A549 (cell line): ENCODE data around the gene KRIT1. TPM values are rescaled to one million over a fixed set of nuclear protein-coding genes. Genes with fewer than 3 reads are reported as not detected.

Experiments
- ATAC-seq, 2 experiments: fragments of 200-7000 bp in 1 of 2; fragments of >200 bp in 1 of 2; cut with Nextera tagmentation in 1 of 2; cut with Tn5 transposase in 1 of 2; 3 replicates each; pipeline versions ENCODE4 v1.8.0 to v1.9.1; 2018 to 2020; ENCODE audit warnings: mild to moderate bottlenecking in 1 of 2, moderate library complexity in 1 of 2
- CTCF ChIA-PET: fragments of 300-600 bp; sonication (Branson Sonifier 250); formaldehyde crosslinking; extraction: SDS; loops from one replicate; lab custom pipeline; 2021; ENCODE audit warnings: antibody characterized with exemption, inconsistent platforms; lab: Yijun Ruan, JAX
- POLR2A ChIA-PET: fragments of 350-600 bp; formaldehyde crosslinking; extraction: SDS; loops from one replicate; lab custom pipeline; 2021; ENCODE audit warnings: antibody characterized with exemption, inconsistent platforms; lab: Yijun Ruan, JAX
- DNase-seq, 2 experiments: peaks; one replicate each; pipeline versions ENCODE4 v3.0.0 to v3.0.0-alpha.2; 2011 to 2016; ENCODE audit warnings: low read depth in 1 of 2, low spot score in 1 of 2
- FAIRE-seq: peaks from 2 replicates; lab custom pipeline; 2011; peaks lifted over from hg19 to GRCh38; lab: Jason Lieb, UNC
- H3K27ac ChIP-seq, 2 experiments: fragments of >200 bp; sonication (Bioruptor Twin); formaldehyde crosslinking; 3 replicates each; pipeline ENCODE4 v1.5.1; 2016 to 2017
- H3K4me1 ChIP-seq: fragments of >200 bp; sonication (Bioruptor Twin); formaldehyde crosslinking; 3 replicates; pipeline ENCODE4 v1.6.1; 2016
- H3K4me2 ChIP-seq: fragments of >200 bp; sonication (Bioruptor Twin); formaldehyde crosslinking; 3 replicates; pipeline ENCODE4 v1.6.1; 2016
- H3K4me3 ChIP-seq: fragments of >200 bp; sonication (Bioruptor Twin); formaldehyde crosslinking; 3 replicates; pipeline ENCODE4 v1.5.1; 2016
- H3K9me3 ChIP-seq: fragments of >200 bp; sonication (Bioruptor Twin); formaldehyde crosslinking; 3 replicates; pipeline ENCODE4 v1.6.1; 2016
- BCL3 ChIP-seq: fragments of >200 bp; sonication (Bioruptor Twin); formaldehyde crosslinking; IDR thresholded peaks from 3 replicates; pipeline ENCODE4 v1.6.1; 2016
- CBX2 ChIP-seq: fragments of 200-600 bp; sonication (generic); IDR thresholded peaks from 2 replicates; pipeline ENCODE4 v1.6.1; 2016; ENCODE audit warnings: low read depth, mild to moderate bottlenecking, borderline replicate concordance
- CHD2 ChIP-seq: fragments of 150-350 bp; IDR thresholded peaks from 2 replicates; pipeline ENCODE4 v1.6.1; 2014; ENCODE audit warnings: low read length; ENCODE audit not compliant: partially characterized antibody
- CHD4 ChIP-seq: fragments of 200-600 bp; sonication (generic); IDR thresholded peaks from 2 replicates; pipeline ENCODE4 v1.6.1; 2016; ENCODE audit warnings: antibody characterized with exemption, mild to moderate bottlenecking, borderline replicate concordance
- EHF ChIP-seq: fragments of 250-450 bp; sonication (Bioruptor Pico); IDR thresholded peaks from 2 replicates; pipeline ENCODE4 v1.5.0; 2020; ENCODE audit warnings: mild to moderate bottlenecking
- EHMT2 ChIP-seq: fragments of 200-600 bp; sonication (generic); IDR thresholded peaks from 2 replicates; pipeline ENCODE4 v1.6.1; 2016; ENCODE audit warnings: antibody characterized with exemption, low read depth, mild to moderate bottlenecking, moderate library complexity
- ESRRA ChIP-seq: fragments of 150-350 bp; IDR thresholded peaks from 2 replicates; pipeline ENCODE4 v1.6.1; 2014; ENCODE audit warnings: mild to moderate bottlenecking, low read length, borderline replicate concordance
- FOSL2 ChIP-seq, 2 experiments: fragments of 450-650 bp in 1 of 2; fragments of >200 bp in 1 of 2; sonication (Bioruptor Twin) in 1 of 2; formaldehyde crosslinking; IDR thresholded peaks; 2 replicates each; pipeline versions ENCODE4 v1.5.0 to v1.6.1; 2016 to 2020; ENCODE audit warnings: mild to moderate bottlenecking in 1 of 2, moderate library complexity in 1 of 2
- FOXS1 ChIP-seq: fragments of 250-450 bp; sonication (Bioruptor Pico); IDR thresholded peaks from 2 replicates; pipeline ENCODE4 v1.5.0; 2020; ENCODE audit warnings: mild to moderate bottlenecking, moderate library complexity
- GATA3 ChIP-seq: IDR thresholded peaks from 2 replicates; pipeline ENCODE4 v1.6.1; 2012; ENCODE audit warnings: borderline replicate concordance
- HEYL ChIP-seq: fragments of 250-450 bp; sonication (Bioruptor Pico); IDR thresholded peaks from 2 replicates; pipeline ENCODE4 v1.8.0; 2021; ENCODE audit warnings: mild to moderate bottlenecking, moderate library complexity
- HOXA7 ChIP-seq: fragments of 250-450 bp; sonication (Bioruptor Pico); IDR thresholded peaks from 2 replicates; pipeline ENCODE4 v1.5.0; 2020; ENCODE audit warnings: mild to moderate bottlenecking, moderate library complexity
- KDM1A ChIP-seq: fragments of 200-600 bp; sonication (generic); IDR thresholded peaks from 2 replicates; pipeline ENCODE4 v1.6.1; 2016; ENCODE audit warnings: low read depth, mild to moderate bottlenecking
- MAFK ChIP-seq: fragments of 450-650 bp; IDR thresholded peaks from 2 replicates; pipeline ENCODE4 v1.6.1; 2014; ENCODE audit not compliant: partially characterized antibody
- MAZ ChIP-seq: fragments of 150-350 bp; IDR thresholded peaks from 2 replicates; pipeline ENCODE4 v1.6.1; 2014; ENCODE audit warnings: antibody characterized with exemption, low read depth, low read length, borderline replicate concordance
- NFE2L2 ChIP-seq: fragments of 150-350 bp; conservative IDR thresholded peaks from 2 replicates; pipeline ENCODE4 v1.6.1; 2014; ENCODE audit warnings: low read length
- NPAS2 ChIP-seq: fragments of 250-450 bp; sonication (Bioruptor Pico); IDR thresholded peaks from 2 replicates; pipeline ENCODE4 v1.8.0; 2022; ENCODE audit warnings: mild to moderate bottlenecking, moderate library complexity, borderline replicate concordance
- PHF8 ChIP-seq: fragments of 200-600 bp; sonication (generic); IDR thresholded peaks from 2 replicates; pipeline ENCODE4 v1.6.1; 2016; ENCODE audit warnings: low read depth, mild to moderate bottlenecking, antibody characterized with exemption, moderate library complexity, borderline replicate concordance
- POLR2A ChIP-seq: IDR thresholded peaks from 2 replicates; pipeline ENCODE4 v1.6.1; 2012; ENCODE audit warnings: mild to moderate bottlenecking, low read length
- POLR2AphosphoS2 ChIP-seq: conservative IDR thresholded peaks from 2 replicates; pipeline ENCODE4 v1.6.1; 2012; ENCODE audit warnings: low read length, improper control_type of control experiment, inconsistent platforms
- RCOR1 ChIP-seq: fragments of 150-350 bp; IDR thresholded peaks from 2 replicates; pipeline ENCODE4 v1.6.1; 2014; ENCODE audit warnings: antibody characterized with exemption, low read length, low read depth
- RFX5 ChIP-seq: fragments of 450-650 bp; IDR thresholded peaks from 2 replicates; pipeline ENCODE4 v1.7.1; 2014; ENCODE audit warnings: antibody characterized with exemption, mild to moderate bottlenecking, moderate library complexity
- ZC3H11A ChIP-seq: fragments of 450-650 bp; IDR thresholded peaks from 2 replicates; pipeline ENCODE4 v1.6.1; 2014; ENCODE audit warnings: antibody characterized with exemption, mild to moderate bottlenecking
- ZSCAN20 ChIP-seq: fragments of 250-450 bp; sonication (Bioruptor Pico); IDR thresholded peaks from 2 replicates; pipeline ENCODE4 v1.8.0; 2022; ENCODE audit warnings: mild to moderate bottlenecking, moderate library complexity
- WGBS: methylation state at CpG from one replicate; pipeline ENCODE4 v1.1.6; 2017; ENCODE audit errors: missing lambda C conversion rate; 5-methylcytosine and 5-hydroxymethylcytosine counted together
- polyA plus RNA-seq, 4 experiments: library from polyadenylated mRNA; depleted of rRNA in 3 of 4; stranded (reverse); fragments of >200 nt; fragmentation: RNase III in 1 of 4; extraction: RNeasy Plus Mini Kit Qiagen cat#74134 plus additional on column Dnase treatment in 1 of 4; gene quantifications; 2 replicates in 3 of 4; 3 replicates in 1 of 4; pipeline ENCODE4 v1.2.3, GENCODE V29; 2011 to 2017

The KRIT1 gene
- polyA plus RNA-seq, 2 of the 4 experiments (the other 2 are of a cell fraction), result 30.8 to 60.6 TPM

- 93% methylated on average over 2 of the region's 2 CpGs for WGBS
- H3K4me3 ChIP-seq, result no peak overlapping the region
These were observed 17.0 kb downstream of the KRIT1 start for GRCh38 chr7:92228742-92229141.

GRCh38 chr7:92228100-92228499, 17.6 kb downstream of the KRIT1 start:
- ChIA-PET CTCF (no interaction called here), POLR2A (no interaction called here)
- no peaks in the 10 kb centered on the region for H3K4me1 ChIP-seq
- H3K4me3 ChIP-seq, result no peak overlapping the region
- H3K9me3 ChIP-seq, result no peaks in the 10 kb centered on the region
- no peak overlapping the region for H3K27ac ChIP-seq
- WGBS, result 94% methylated on average over 2 of the region's 2 CpGs
- FAIRE-seq, result no peak
- ATAC-seq, result no peak
- TF ChIP-seq NPAS2 (CRISPR knock-in tag) (no peak), POLR2AphosphoS2 (no peak), POLR2A (no peak), ZSCAN20 (CRISPR knock-in tag) (no peak), CHD2 (no peak), CHD4 (no peak), CBX2 (no peak), HEYL (CRISPR knock-in tag) (no peak), FOSL2 (IDR thresholded peaks at IDR 0.05) (no peak), FOSL2 (CRISPR knock-in tag; IDR thresholded peaks at IDR 0.05) (no peak), MAFK (no peak), EHMT2 (no peak), FOXS1 (CRISPR knock-in tag) (no peak), BCL3 (no peak), ZC3H11A (no peak)
- H3K4me2 ChIP-seq, result no peak overlapping the region
- no peak for DNase-seq

More at GRCh38 chr7:92228742-92229141, 17.0 kb downstream of the KRIT1 start:
- no peak for ATAC-seq
- Histone ChIP-seq H3K27ac (no peak overlapping the region), H3K4me2 (no peak overlapping the region), H3K4me1 (no peaks in the 10 kb centered on the region), H3K9me3 (no peaks in the 10 kb centered on the region)
- DNase-seq, result no peak
- TF ChIP-seq KDM1A, result peak; percentile 47; the same call in 1 of the 2 replicates
- TF ChIP-seq HEYL (CRISPR knock-in tag), result no peak
- ChIA-PET CTCF (no interaction called here), POLR2A (no interaction called here)
- no peak for FAIRE-seq

GRCh38 chr7:92226981-92227380, 18.7 kb downstream of the KRIT1 start:
- TF ChIP-seq GATA3 (no peak), HOXA7 (CRISPR knock-in tag) (no peak), CBX2 (no peak), NFE2L2 (no peak), MAZ (no peak), ESRRA (no peak), CHD4 (no peak), FOXS1 (CRISPR knock-in tag) (no peak), RCOR1 (no peak)
- ATAC-seq (no peak), DNase-seq (no peak), FAIRE-seq (no peak)
- ChIA-PET POLR2A (no interaction called here), CTCF (no interaction called here)
- no peak overlapping the region for H3K27ac ChIP-seq
- WGBS, result 81% methylated on average over 4 of the region's 4 CpGs
- no peak overlapping the region for H3K4me2 ChIP-seq
- H3K9me3 ChIP-seq, result no peaks in the 10 kb centered on the region
- H3K4me3 ChIP-seq, result no peak overlapping the region
- H3K4me1 ChIP-seq, result no peaks in the 10 kb centered on the region

- DNase-seq, result no peak
- TF ChIP-seq ZC3H11A (no peak), MAZ (no peak), RFX5 (no peak), POLR2AphosphoS2 (no peak), PHF8 (no peak), EHMT2 (no peak), NPAS2 (CRISPR knock-in tag) (no peak), EHF (CRISPR knock-in tag) (no peak)
- TF ChIP-seq, all 56 proteins: peak for 0
- H3K4me3 ChIP-seq, result no peak overlapping the region
- no peak overlapping the region for H3K27ac ChIP-seq
- POLR2A ChIA-PET, result no interaction called here
- no peaks in the 10 kb centered on the region for H3K4me1 ChIP-seq
- no peak for ATAC-seq
- no peak for FAIRE-seq
- H3K9me3 ChIP-seq, result no peaks in the 10 kb centered on the region
- 95% methylated on average over 3 of the region's 3 CpGs for WGBS
- CTCF ChIA-PET, result interaction anchor here (1.2 kb wide), 1 partner anchor 11 kb away, joined by 3 read pairs; no protein-coding TSS in a partner anchor
- no peak overlapping the region for H3K4me2 ChIP-seq
These were observed 23.9 kb downstream of the KRIT1 start for GRCh38 chr7:92221766-92222165.
